ENCODE data around the gene CASR. TPM values are rescaled to one million over a fixed set of nuclear protein-coding genes. Genes with fewer than 3 reads are reported as not detected.
"Not testable (repeated sequence)": the region's sequence is repeated elsewhere in the genome, so short reads cannot be mapped to it uniquely, and the experiment has no call there.

CASR gene
- total and polyA plus RNA-seq, 9 donors, result 0.04 to 0.28 (median 0.04) TPM; not detected in 6

GRCh38 chr3:122183893-122184590, 574 bp downstream of the CASR start:
- Histone ChIP-seq H3K27ac (ENCODE audit: low read length) (no peak overlapping the region), H3K27me3 (ENCODE audit: control insufficient read depth, insufficient read depth, low read length) (peaks cover 26% of the 10 kb centered on the region), H3K4me3 (ENCODE audit: low read length) (no peak overlapping the region), H3K4me1 (ENCODE audit: control insufficient read depth, insufficient read depth, low read length) (peaks cover 3% of the 10 kb centered on the region), H3K9me3 (replicated peaks; ENCODE audit: control insufficient read depth, low read depth, low read length) (no peaks in the 10 kb centered on the region), H3K36me3 (ENCODE audit: control insufficient read depth, insufficient read depth, low read length) (no peaks in the 10 kb centered on the region)
- 2% methylated on average over 64 of the region's 64 CpGs for WGBS (ENCODE audit: insufficient coverage)
- DNase-seq, result no peak

GRCh38 chr3:122184591-122184929, 1.1 kb downstream of the CASR start:
- 3% methylated on average over 17 of the region's 19 CpGs for WGBS (ENCODE audit: insufficient coverage)
- Histone ChIP-seq H3K27me3 (ENCODE audit: control insufficient read depth, insufficient read depth, low read length) (peaks cover 26% of the 10 kb centered on the region), H3K4me1 (ENCODE audit: control insufficient read depth, insufficient read depth, low read length) (peaks cover 3% of the 10 kb centered on the region), H3K9me3 (replicated peaks; ENCODE audit: control insufficient read depth, low read depth, low read length) (no peaks in the 10 kb centered on the region), H3K4me3 (ENCODE audit: low read length) (no peak overlapping the region), H3K27ac (ENCODE audit: low read length) (no peak overlapping the region), H3K36me3 (ENCODE audit: control insufficient read depth, insufficient read depth, low read length) (no peaks in the 10 kb centered on the region)
- DNase-seq, result no peak

- Histone ChIP-seq H3K36me3 (ENCODE audit: control insufficient read depth, insufficient read depth, low read length) (no peaks in the 10 kb centered on the region), H3K27me3 (ENCODE audit: control insufficient read depth, insufficient read depth, low read length) (peaks cover 26% of the 10 kb centered on the region), H3K9me3 (replicated peaks; ENCODE audit: control insufficient read depth, low read depth, low read length) (no peaks in the 10 kb centered on the region), H3K4me1 (ENCODE audit: control insufficient read depth, insufficient read depth, low read length) (peaks cover 3% of the 10 kb centered on the region), H3K4me3 (ENCODE audit: low read length) (no peak overlapping the region), H3K27ac (ENCODE audit: low read length) (no peak overlapping the region)
- 60% methylated on average over 1 of the region's 2 CpGs for whole genome bisulfite sequencing (ENCODE audit: insufficient coverage)
- no peak for DNase-seq
Measured at GRCh38 chr3:122186372-122186771, 2.9 kb downstream of the CASR start.

GRCh38 chr3:122188737-122189136, 5.3 kb downstream of the CASR start:
- Histone ChIP-seq H3K27ac (ENCODE audit: low read length) (no peak overlapping the region), H3K4me1 (ENCODE audit: control insufficient read depth, insufficient read depth, low read length) (peaks cover 3% of the 10 kb centered on the region), H3K36me3 (ENCODE audit: control insufficient read depth, insufficient read depth, low read length) (no peaks in the 10 kb centered on the region), H3K9me3 (replicated peaks; ENCODE audit: control insufficient read depth, low read depth, low read length) (no peaks in the 10 kb centered on the region), H3K27me3 (ENCODE audit: control insufficient read depth, insufficient read depth, low read length) (peaks cover 16% of the 10 kb centered on the region), H3K4me3 (ENCODE audit: low read length) (no peak overlapping the region)
- no CpG with 5 or more reads among the region's 1 CpG for WGBS (ENCODE audit: insufficient coverage)
- DNase-seq, result no peak

- no peak overlapping the region for H3K27ac ChIP-seq (ENCODE audit: low read length)
- no peaks in the 10 kb centered on the region for H3K36me3 ChIP-seq (ENCODE audit: control insufficient read depth, insufficient read depth, low read length)
- H3K9me3 ChIP-seq (replicated peaks; ENCODE audit: control insufficient read depth, low read depth, low read length), result no peaks in the 10 kb centered on the region
- DNase-seq, result no peak
- H3K4me3 ChIP-seq (ENCODE audit: low read length), result no peak overlapping the region
- peaks cover 10% of the 10 kb centered on the region for H3K27me3 ChIP-seq (ENCODE audit: control insufficient read depth, insufficient read depth, low read length)
- H3K4me1 ChIP-seq (ENCODE audit: control insufficient read depth, insufficient read depth, low read length), result no peaks in the 10 kb centered on the region
Measured at GRCh38 chr3:122189357-122189756, 5.9 kb downstream of the CASR start.

- Histone ChIP-seq H3K9me3 (replicated peaks; ENCODE audit: control insufficient read depth, low read depth, low read length) (no peaks in the 10 kb centered on the region), H3K4me3 (ENCODE audit: low read length) (no peak overlapping the region), H3K4me1 (ENCODE audit: control insufficient read depth, insufficient read depth, low read length) (no peaks in the 10 kb centered on the region), H3K27me3 (ENCODE audit: control insufficient read depth, insufficient read depth, low read length) (peaks cover 4% of the 10 kb centered on the region), H3K27ac (ENCODE audit: low read length) (no peak overlapping the region), H3K36me3 (ENCODE audit: control insufficient read depth, insufficient read depth, low read length) (no peaks in the 10 kb centered on the region)
- no peak for DNase-seq
- WGBS (ENCODE audit: insufficient coverage), result no CpG with 5 or more reads among the region's 3 CpGs
Measured at GRCh38 chr3:122190525-122190924, 7.1 kb downstream of the CASR start.

- Histone ChIP-seq H3K4me1 (ENCODE audit: control insufficient read depth, insufficient read depth, low read length) (no peaks in the 10 kb centered on the region), H3K27me3 (ENCODE audit: control insufficient read depth, insufficient read depth, low read length) (no peaks in the 10 kb centered on the region), H3K27ac (ENCODE audit: low read length) (no peak overlapping the region), H3K36me3 (ENCODE audit: control insufficient read depth, insufficient read depth, low read length) (no peaks in the 10 kb centered on the region), H3K4me3 (ENCODE audit: low read length) (no peak overlapping the region), H3K9me3 (replicated peaks; ENCODE audit: control insufficient read depth, low read depth, low read length) (no peaks in the 10 kb centered on the region)
- 100% methylated on average over 1 of the region's 2 CpGs for WGBS (ENCODE audit: insufficient coverage)
- DNase-seq, result no peak
Measured at GRCh38 chr3:122198966-122199365, 15.5 kb downstream of the CASR start.

GRCh38 chr3:122199552-122199951, 16.1 kb downstream of the CASR start:
- Histone ChIP-seq H3K27me3 (ENCODE audit: control insufficient read depth, insufficient read depth, low read length) (no peaks in the 10 kb centered on the region), H3K36me3 (ENCODE audit: control insufficient read depth, insufficient read depth, low read length) (no peaks in the 10 kb centered on the region), H3K4me3 (ENCODE audit: low read length) (no peak overlapping the region), H3K9me3 (replicated peaks; ENCODE audit: control insufficient read depth, low read depth, low read length) (no peaks in the 10 kb centered on the region), H3K27ac (ENCODE audit: low read length) (no peak overlapping the region), H3K4me1 (ENCODE audit: control insufficient read depth, insufficient read depth, low read length) (no peaks in the 10 kb centered on the region)
- no CpG with 5 or more reads among the region's 4 CpGs for WGBS (ENCODE audit: insufficient coverage)
- no peak for DNase-seq

- no peaks in the 10 kb centered on the region for H3K27me3 ChIP-seq (ENCODE audit: control insufficient read depth, insufficient read depth, low read length)
- no peaks in the 10 kb centered on the region for H3K36me3 ChIP-seq (ENCODE audit: control insufficient read depth, insufficient read depth, low read length)
- no CpG with 5 or more reads among the region's 3 CpGs for WGBS (ENCODE audit: insufficient coverage)
- H3K4me1 ChIP-seq (ENCODE audit: control insufficient read depth, insufficient read depth, low read length), result no peaks in the 10 kb centered on the region
- H3K9me3 ChIP-seq (replicated peaks; ENCODE audit: control insufficient read depth, low read depth, low read length), result no peaks in the 10 kb centered on the region
- no peak for DNase-seq
- H3K4me3 ChIP-seq (ENCODE audit: low read length), result no peak overlapping the region
- no peak overlapping the region for H3K27ac ChIP-seq (ENCODE audit: low read length)
Measured at GRCh38 chr3:122200661-122201060, 17.2 kb downstream of the CASR start.

GRCh38 chr3:122201476-122201875, 18.0 kb downstream of the CASR start:
- H3K9me3 ChIP-seq (replicated peaks; ENCODE audit: control insufficient read depth, low read depth, low read length); DNase-seq; H3K27me3 ChIP-seq (ENCODE audit: control insufficient read depth, insufficient read depth, low read length); H3K4me1 ChIP-seq (ENCODE audit: control insufficient read depth, insufficient read depth, low read length); H3K36me3 ChIP-seq (ENCODE audit: control insufficient read depth, insufficient read depth, low read length); H3K4me3 ChIP-seq (ENCODE audit: low read length); H3K27ac ChIP-seq (ENCODE audit: low read length): not testable (repeated sequence)
- WGBS (ENCODE audit: insufficient coverage), result 89% methylated on average over 16 of the region's 25 CpGs

GRCh38 chr3:122208579-122208978, 25.1 kb downstream of the CASR start:
- Histone ChIP-seq H3K36me3 (ENCODE audit: control insufficient read depth, insufficient read depth, low read length) (no peaks in the 10 kb centered on the region), H3K4me3 (ENCODE audit: low read length) (no peak overlapping the region)

More at GRCh38 chr3:122208579-122208978, 25.1 kb downstream of the CASR start:
- Histone ChIP-seq H3K27ac (ENCODE audit: low read length) (no peak overlapping the region), H3K27me3 (ENCODE audit: control insufficient read depth, insufficient read depth, low read length) (no peaks in the 10 kb centered on the region), H3K9me3 (replicated peaks; ENCODE audit: control insufficient read depth, low read depth, low read length) (no peaks in the 10 kb centered on the region), H3K4me1 (ENCODE audit: control insufficient read depth, insufficient read depth, low read length) (no peaks in the 10 kb centered on the region)
- 80% methylated on average over 1 of the region's 4 CpGs for WGBS (ENCODE audit: insufficient coverage)
- DNase-seq, result no peak
